SK-N-SH treated with all-trans-retinoic acid at 6 μM for 48 hours (cell line): Measurements from ENCODE around the gene KCNIP4.

Source experiments
- ATAC-seq: fragments of 200-7000 bp; cut with Tn5 transposase; 3 replicates; pipeline ENCODE4 v1.9.1; 2020; ENCODE audit warnings: mild to moderate bottlenecking, moderate library complexity
- ARNTL ChIP-seq: fragments of 450-650 bp; formaldehyde crosslinking; IDR thresholded peaks from 2 replicates; pipeline ENCODE4 v1.5.0; 2020; ENCODE audit warnings: low read depth, mild to moderate bottlenecking, moderate library complexity, borderline replicate concordance
- BACH2 ChIP-seq: fragments of 250-450 bp; sonication (Bioruptor Pico); IDR thresholded peaks from 2 replicates; pipeline ENCODE4 v1.9.0; 2021; ENCODE audit warnings: mild to moderate bottlenecking, borderline replicate concordance
- CSDC2 ChIP-seq: fragments of 250-450 bp; sonication (Bioruptor Pico); IDR thresholded peaks from 2 replicates; pipeline ENCODE4 v1.5.0; 2020; ENCODE audit warnings: mild to moderate bottlenecking, moderate library complexity
- CSRNP3 ChIP-seq: fragments of 250-450 bp; sonication (Bioruptor Pico); IDR thresholded peaks from 2 replicates; pipeline ENCODE4 v1.5.1; 2021; ENCODE audit warnings: mild to moderate bottlenecking, moderate library complexity
- ESRRG ChIP-seq: fragments of 250-450 bp; sonication (Bioruptor Pico); IDR thresholded peaks from 2 replicates; pipeline ENCODE4 v1.6.1; 2021; ENCODE audit warnings: mild to moderate bottlenecking
- ISL1 ChIP-seq: fragments of 250-450 bp; sonication (Bioruptor Pico); IDR thresholded peaks from 2 replicates; pipeline ENCODE4 v2.1.2; 2022; ENCODE audit warnings: mild to moderate bottlenecking, moderate library complexity
- OSR1 ChIP-seq: fragments of 250-450 bp; sonication (Bioruptor Pico); IDR thresholded peaks from 2 replicates; pipeline ENCODE4 v1.8.0; 2022; ENCODE audit warnings: moderate library complexity, mild to moderate bottlenecking, inconsistent platforms
- POU6F1 ChIP-seq: fragments of 250-450 bp; sonication (Bioruptor Pico); IDR thresholded peaks from 2 replicates; pipeline ENCODE4 v1.8.0; 2021; ENCODE audit warnings: low read depth, mild to moderate bottlenecking, moderate library complexity, borderline replicate concordance
- PPARA ChIP-seq: fragments of 250-450 bp; sonication (Bioruptor Pico); IDR thresholded peaks from 2 replicates; pipeline ENCODE4 v1.5.0; 2020; ENCODE audit warnings: mild to moderate bottlenecking, borderline replicate concordance
- RARB ChIP-seq: fragments of 250-450 bp; sonication (Bioruptor Pico); IDR thresholded peaks from 2 replicates; pipeline ENCODE4 v1.8.0; 2021; ENCODE audit warnings: mild to moderate bottlenecking, moderate library complexity
- SNAI2 ChIP-seq: fragments of 250-450 bp; sonication (Bioruptor Pico); IDR thresholded peaks from 2 replicates; pipeline ENCODE4 v1.5.0; 2020; ENCODE audit warnings: mild to moderate bottlenecking, moderate library complexity
- TCF4 ChIP-seq: fragments of 250-450 bp; sonication (Bioruptor Pico); IDR thresholded peaks from 2 replicates; pipeline ENCODE4 v1.8.0; 2021; ENCODE audit warnings: mild to moderate bottlenecking, moderate library complexity, borderline replicate concordance
- TOX ChIP-seq: fragments of 250-450 bp; sonication (Bioruptor Pico); IDR thresholded peaks from 2 replicates; pipeline ENCODE4 v1.8.0; 2021; ENCODE audit warnings: mild to moderate bottlenecking, moderate library complexity, borderline replicate concordance
- TSHZ2 ChIP-seq: fragments of 250-450 bp; sonication (Bioruptor Pico); IDR thresholded peaks from 2 replicates; pipeline ENCODE4 v1.5.0; 2020; ENCODE audit warnings: mild to moderate bottlenecking, moderate library complexity
- ZC3H10 ChIP-seq: fragments of 250-450 bp; sonication (Bioruptor Pico); IDR thresholded peaks from 2 replicates; pipeline ENCODE4 v1.5.1; 2021; ENCODE audit warnings: mild to moderate bottlenecking, moderate library complexity
- ZFP3 ChIP-seq: fragments of 250-450 bp; sonication (Bioruptor Pico); IDR thresholded peaks from 2 replicates; pipeline ENCODE4 v1.5.0; 2020; ENCODE audit warnings: mild to moderate bottlenecking, moderate library complexity
- ZNF565 ChIP-seq: fragments of 450-650 bp; formaldehyde crosslinking; conservative IDR thresholded peaks from 2 replicates; pipeline ENCODE4 v1.5.0; 2020; ENCODE audit warnings: low read depth, mild to moderate bottlenecking, moderate library complexity
- ZNF70 ChIP-seq: fragments of 450-650 bp; formaldehyde crosslinking; IDR thresholded peaks from 2 replicates; pipeline ENCODE4 v1.5.0; 2020; ENCODE audit warnings: mild to moderate bottlenecking, moderate library complexity
- ZNF8 ChIP-seq: fragments of 450-650 bp; formaldehyde crosslinking; IDR thresholded peaks from 2 replicates; pipeline ENCODE4 v1.5.0; 2020; ENCODE audit warnings: mild to moderate bottlenecking, moderate library complexity
- TF ChIP-seq, protein P1 (sequence below): fragments of 250-450 bp; sonication (Bioruptor Pico); IDR thresholded peaks from 2 replicates; pipeline ENCODE4 v1.8.0; 2020; ENCODE audit warnings: mild to moderate bottlenecking, moderate library complexity, borderline replicate concordance

Gene KCNIP4

DNA sequence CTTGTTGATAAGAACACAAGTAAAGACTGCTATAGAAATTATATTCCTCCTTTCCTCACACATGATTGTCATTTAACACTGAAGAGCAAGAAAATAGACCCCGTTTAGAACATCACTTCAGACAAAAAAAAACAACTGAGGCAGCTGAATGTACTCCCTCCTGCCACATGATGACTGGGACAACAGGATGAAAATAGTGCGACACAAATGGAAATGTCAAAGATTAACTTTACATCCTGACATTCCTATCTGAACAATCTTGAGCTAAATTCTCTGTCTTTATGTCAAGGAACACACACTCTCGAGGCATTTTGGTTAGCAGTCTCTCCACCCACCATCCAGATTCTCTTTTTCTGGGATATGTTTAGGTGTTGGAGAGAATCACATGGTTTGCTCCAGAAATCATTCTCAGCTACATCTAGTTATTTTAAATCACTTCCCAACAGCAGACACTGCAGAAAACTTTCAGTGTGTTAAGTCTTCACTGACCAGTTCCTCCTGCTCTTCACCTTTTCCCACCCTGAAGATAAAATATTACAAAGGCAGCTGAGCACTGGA is 16.3 kb upstream of the KCNIP4 start:
- no peak for ATAC-seq
- no peak for TF ChIP-seq PPARA (CRISPR knock-in tag)
- no peak for TF ChIP-seq ZFP3 (CRISPR knock-in tag)
- no peak for TF ChIP-seq OSR1
- no peak for TF ChIP-seq RARB (CRISPR knock-in tag)
- no peak for TF ChIP-seq ZC3H10
- TF ChIP-seq ZNF8 (CRISPR knock-in tag): no peak
- no peak for TF ChIP-seq ISL1 (CRISPR knock-in tag)
- no peak for TF ChIP-seq SNAI2 (CRISPR knock-in tag)
- TF ChIP-seq ZNF70 (CRISPR knock-in tag): no peak

GRCh38 chr4:21962691-21963090 is 14.1 kb upstream of the KCNIP4 start:
- TF ChIP-seq ZNF70 (CRISPR knock-in tag) (no peak), TOX (no peak), ZNF8 (CRISPR knock-in tag) (no peak), CSDC2 (CRISPR knock-in tag) (no peak), ARNTL (CRISPR knock-in tag) (no peak), CSRNP3 (CRISPR knock-in tag) (no peak), ZFP3 (CRISPR knock-in tag) (no peak), OSR1 (no peak), ISL1 (CRISPR knock-in tag) (no peak), RARB (CRISPR knock-in tag) (no peak), ESRRG (CRISPR knock-in tag) (no peak), ZC3H10 (no peak), POU6F1 (CRISPR knock-in tag) (no peak), BACH2 (CRISPR knock-in tag) (no peak), TSHZ2 (no peak), ZNF565 (CRISPR knock-in tag) (no peak), TCF4 (no peak)
- TF ChIP-seq, protein P1, sequence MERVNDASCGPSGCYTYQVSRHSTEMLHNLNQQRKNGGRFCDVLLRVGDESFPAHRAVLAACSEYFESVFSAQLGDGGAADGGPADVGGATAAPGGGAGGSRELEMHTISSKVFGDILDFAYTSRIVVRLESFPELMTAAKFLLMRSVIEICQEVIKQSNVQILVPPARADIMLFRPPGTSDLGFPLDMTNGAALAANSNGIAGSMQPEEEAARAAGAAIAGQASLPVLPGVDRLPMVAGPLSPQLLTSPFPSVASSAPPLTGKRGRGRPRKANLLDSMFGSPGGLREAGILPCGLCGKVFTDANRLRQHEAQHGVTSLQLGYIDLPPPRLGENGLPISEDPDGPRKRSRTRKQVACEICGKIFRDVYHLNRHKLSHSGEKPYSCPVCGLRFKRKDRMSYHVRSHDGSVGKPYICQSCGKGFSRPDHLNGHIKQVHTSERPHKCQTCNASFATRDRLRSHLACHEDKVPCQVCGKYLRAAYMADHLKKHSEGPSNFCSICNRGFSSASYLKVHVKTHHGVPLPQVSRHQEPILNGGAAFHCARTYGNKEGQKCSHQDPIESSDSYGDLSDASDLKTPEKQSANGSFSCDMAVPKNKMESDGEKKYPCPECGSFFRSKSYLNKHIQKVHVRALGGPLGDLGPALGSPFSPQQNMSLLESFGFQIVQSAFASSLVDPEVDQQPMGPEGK: no peak
- no peak for ATAC-seq

- no peak for TF ChIP-seq PPARA (CRISPR knock-in tag)
- no peak for TF ChIP-seq SNAI2 (CRISPR knock-in tag)
- no peak for TF ChIP-seq CSDC2 (CRISPR knock-in tag)
- no peak for TF ChIP-seq ZNF8 (CRISPR knock-in tag)
- TF ChIP-seq, protein P1: no peak
- no peak for TF ChIP-seq POU6F1 (CRISPR knock-in tag)
- TF ChIP-seq TOX: no peak
- TF ChIP-seq ZNF565 (CRISPR knock-in tag): no peak
- TF ChIP-seq ZFP3 (CRISPR knock-in tag): no peak
- TF ChIP-seq ZNF70 (CRISPR knock-in tag): no peak
- TF ChIP-seq OSR1: no peak
- TF ChIP-seq, all 23 proteins: peak for 0
- ATAC-seq: no peak
These were observed 12.2 kb upstream of the KCNIP4 start for GRCh38 chr4:21960793-21961192.
